HG02759 (cell line): Measurements from ENCODE around the gene NSMF.

Experiments used
- ATAC-seq: cut with Tn5 transposase; IDR thresholded peaks from one replicate; pipeline ENCODE4 v1.9.1; 2021; ENCODE audit warnings: mild to moderate bottlenecking, moderate library complexity; ENCODE audit not compliant: unreplicated experiment

The NSMF gene

GRCh38 chr9:137397675-137398423 is 61.3 kb downstream of the NSMF start:
- ATAC-seq: no peak
